ENCODE results near the gene UBE2G1. TPM values are rescaled to one million over a fixed set of nuclear protein-coding genes. Genes with fewer than 3 reads are reported as not detected.
A peak's percentile ranks its signal among the peaks of the same experiment; 100 is the strongest.

UBE2G1 gene
- total and polyA plus RNA-seq, 2 of the 13 experiments (the other 11 are each of a cell fraction or from before 2014, with no cell fraction given): 27.9 to 42.6 TPM

DNA sequence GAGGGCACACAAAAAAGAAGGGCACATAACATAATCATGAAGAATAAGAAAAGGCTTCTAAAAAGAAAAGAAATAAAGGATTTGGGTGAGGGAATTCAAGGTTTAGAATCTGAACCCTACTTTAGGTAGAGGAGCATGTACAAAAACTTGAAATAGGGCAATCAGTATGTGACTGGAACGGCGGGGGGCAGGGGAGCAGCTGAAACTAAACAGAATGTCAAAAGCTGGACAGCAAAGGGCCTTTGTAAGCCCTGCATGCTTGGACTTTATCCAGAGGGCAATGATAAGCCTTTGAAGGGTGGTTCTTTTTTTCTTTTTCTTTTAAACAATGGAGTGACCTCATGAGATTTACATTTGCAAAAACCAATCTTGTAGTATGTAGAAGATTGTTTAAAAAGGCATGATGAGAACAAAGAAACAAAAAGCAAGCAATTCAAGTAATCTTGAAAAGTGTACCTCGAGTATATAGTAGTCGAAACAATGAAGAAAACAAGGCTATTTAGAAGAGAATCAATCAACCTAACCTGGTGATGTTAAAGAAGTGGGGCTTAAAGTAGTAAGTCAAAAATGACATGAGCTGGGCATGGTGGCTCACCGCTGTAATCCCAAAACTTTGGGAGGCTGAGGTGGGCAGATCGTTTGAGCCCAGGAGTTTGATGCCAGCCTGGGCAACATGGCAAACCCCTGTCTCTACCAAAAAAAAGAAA lies 56.0 kb downstream of the UBE2G1 start (continued):
- peak; percentile 68 for TF ChIP-seq DPF2 (CRISPR knock-in tag; IDR thresholded peaks at IDR 0.05; ENCODE audit: borderline replicate concordance, low read depth)
- TF ChIP-seq ZNF383 (CRISPR knock-in tag; IDR thresholded peaks at IDR 0.05; ENCODE audit: borderline replicate concordance): no peak
- no peak for TF ChIP-seq GLI4 (CRISPR knock-in tag; IDR thresholded peaks at IDR 0.05; ENCODE audit: borderline replicate concordance)
- TF ChIP-seq NFATC3 (CRISPR knock-in tag; IDR thresholded peaks at IDR 0.05): no peak
- TF ChIP-seq MATR3 (CRISPR knock-in tag; IDR thresholded peaks at IDR 0.05): no peak
- no peak for TF ChIP-seq RFXANK (CRISPR knock-in tag; IDR thresholded peaks at IDR 0.05)
- TF ChIP-seq TGIF2 (CRISPR knock-in tag; IDR thresholded peaks at IDR 0.05): peak; percentile 81
- peak in 1 of 2 experiments; percentile 75; a peak in 2 of 4 replicates for TF ChIP-seq EP300 (IDR thresholded peaks at IDR 0.05; ENCODE audit: low read depth in 2 of 2, low read length in 2 of 2)
- TF ChIP-seq EP300 (CRISPR knock-in tag; IDR thresholded peaks at IDR 0.05; ENCODE audit: borderline replicate concordance): no peak
- no peak for TF ChIP-seq ZNF33B (CRISPR knock-in tag; IDR thresholded peaks at IDR 0.05)
- TF ChIP-seq YEATS2 (CRISPR knock-in tag; IDR thresholded peaks at IDR 0.05; ENCODE audit: borderline replicate concordance): no peak
- TF ChIP-seq ZNF724P (CRISPR knock-in tag; IDR thresholded peaks at IDR 0.05; ENCODE audit: borderline replicate concordance): peak; percentile 100
- no peak for TF ChIP-seq HOXA9 (CRISPR knock-in tag; IDR thresholded peaks at IDR 0.05; ENCODE audit: borderline replicate concordance)
- no peak for TF ChIP-seq RFXAP (CRISPR knock-in tag; IDR thresholded peaks at IDR 0.05; ENCODE audit: borderline replicate concordance)
- TF ChIP-seq ASH2L (IDR thresholded peaks at IDR 0.05; ENCODE audit: insufficient read length, low read depth, low read length): peak; percentile 70
- TF ChIP-seq BRD4 (CRISPR knock-in tag; IDR thresholded peaks at IDR 0.05): no peak
- no peak for TF ChIP-seq ZNF3 (CRISPR knock-in tag; IDR thresholded peaks at IDR 0.05)
- no peak for TF ChIP-seq PAWR (CRISPR knock-in tag; IDR thresholded peaks at IDR 0.05; ENCODE audit: borderline replicate concordance)
- no peak for TF ChIP-seq HMG20A (CRISPR knock-in tag; IDR thresholded peaks at IDR 0.05; ENCODE audit: borderline replicate concordance)
- TF ChIP-seq FOXP1 (IDR thresholded peaks at IDR 0.05): no peak; the same call in 1 of the 2 replicates
- peak; percentile 43; the same call in 1 of the 2 replicates for TF ChIP-seq FOXP1 (CRISPR knock-in tag; IDR thresholded peaks at IDR 0.05)
- TF ChIP-seq ESRRA (CRISPR knock-in tag; IDR thresholded peaks at IDR 0.05; ENCODE audit: low read depth): peak; percentile 50; the same call in 1 of the 2 replicates
- TF ChIP-seq ZNF777 (CRISPR knock-in tag; IDR thresholded peaks at IDR 0.05): no peak
- TF ChIP-seq, protein P1, sequence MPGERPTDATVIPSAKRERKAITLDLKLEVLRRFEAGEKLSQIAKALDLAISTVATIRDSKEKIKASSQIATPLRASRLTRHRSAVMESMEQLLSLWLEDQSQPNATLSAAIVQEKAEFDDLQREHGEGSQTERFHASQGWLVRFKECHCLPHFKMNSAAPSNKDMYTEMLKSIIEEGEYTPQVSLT (CRISPR knock-in tag; IDR thresholded peaks at IDR 0.05; ENCODE audit: borderline replicate concordance, low read depth): no peak
- no peak for TF ChIP-seq ZNF260 (CRISPR knock-in tag; IDR thresholded peaks at IDR 0.05; ENCODE audit: borderline replicate concordance, low read depth)
- TF ChIP-seq ZNF629 (CRISPR knock-in tag; conservative IDR thresholded peaks at IDR 0.05): no peak
- TF ChIP-seq NR3C1 (CRISPR knock-in tag; IDR thresholded peaks at IDR 0.05): no peak
- no peak for TF ChIP-seq NFIB (CRISPR knock-in tag; IDR thresholded peaks at IDR 0.05; ENCODE audit: borderline replicate concordance)

Measured in HepG2 (cell line).